Fibroblast of peridontal ligament (primary cell): ENCODE measurements around the gene PLK3.
"Not testable (repeated sequence)": the region's sequence is repeated elsewhere in the genome, so short reads cannot be mapped to it uniquely, and the experiment has no call there.

Source experiments
- DNase-seq: peaks from one replicate; pipeline ENCODE4 v3.0.0-alpha.2; 2010; ENCODE audit errors: extremely low read depth

The PLK3 gene

DNA sequence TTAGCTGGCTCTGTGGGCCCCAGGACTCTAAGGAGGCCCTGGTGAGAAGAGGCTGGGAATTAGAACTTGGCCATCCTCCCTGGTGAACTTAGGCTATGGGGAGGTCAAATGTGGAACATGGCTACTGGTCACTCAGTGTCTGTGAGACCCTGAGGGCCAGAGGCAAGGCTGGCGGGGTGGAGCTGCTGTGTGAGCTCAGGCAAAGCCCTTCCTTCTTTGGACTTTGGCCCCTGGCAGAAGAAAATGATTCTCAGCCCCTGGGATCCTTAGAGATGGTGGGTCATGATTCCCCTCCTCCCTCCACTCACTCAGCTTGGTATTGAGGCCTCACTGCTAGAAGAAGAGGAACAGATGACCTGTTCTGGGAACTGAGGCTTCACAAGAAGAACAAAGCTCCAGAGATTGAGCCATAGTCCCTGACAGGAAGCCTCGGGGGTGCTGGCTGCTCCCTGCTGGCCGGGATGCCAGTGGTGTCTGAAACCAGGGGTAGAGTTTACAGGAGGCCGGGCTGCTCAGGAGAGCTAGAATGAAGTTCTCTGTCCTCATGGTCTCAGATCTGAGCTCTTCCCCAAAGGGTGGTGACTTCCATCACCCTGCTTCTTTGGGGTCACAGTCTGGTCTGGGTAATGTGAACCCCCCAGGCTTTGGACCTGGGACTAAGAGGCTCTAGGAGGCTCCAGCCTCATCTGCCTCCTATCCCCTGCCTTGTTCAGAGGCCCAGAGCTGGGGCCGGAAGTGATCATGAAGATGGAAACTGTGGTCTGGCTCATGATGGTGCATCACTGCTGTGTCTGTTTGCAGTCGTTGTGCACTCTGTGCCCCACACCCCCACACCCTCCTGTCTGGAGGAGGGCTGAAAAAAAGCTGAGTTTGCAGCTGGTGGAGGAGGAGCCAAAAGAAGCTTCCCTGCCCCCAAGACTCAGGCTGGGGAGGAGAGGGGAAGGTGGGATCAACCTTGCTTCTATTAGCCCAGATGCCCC is 9.1 kb downstream of the PLK3 start:
- DNase-seq, result peak; percentile 49

GRCh38 chr1:44810101-44810761 is 10.1 kb downstream of the PLK3 start:
- DNase-seq, result no peak

- not testable (repeated sequence) for DNase-seq
Observed at GRCh38 chr1:44810762-44811105, 10.6 kb downstream of the PLK3 start.

DNA sequence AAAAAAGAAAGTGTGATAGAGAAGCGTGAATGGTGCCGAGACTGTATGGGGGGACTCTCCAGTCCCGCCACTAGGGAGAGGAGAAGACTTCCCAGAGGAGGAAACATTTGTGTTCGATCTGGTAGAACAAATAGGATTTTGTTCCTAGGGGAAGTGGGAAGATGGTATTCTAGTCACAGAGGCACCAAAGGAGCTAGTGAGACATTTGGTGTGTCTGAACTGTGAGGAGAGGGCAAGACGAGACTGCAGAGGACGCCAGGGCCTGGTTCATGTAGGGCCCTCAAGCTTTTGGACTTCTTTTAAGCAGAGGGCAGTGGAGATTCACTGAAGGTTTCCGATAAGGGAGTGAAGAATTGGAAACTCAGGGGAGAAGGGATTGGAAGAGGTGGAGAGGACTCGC is 11.1 kb downstream of the PLK3 start:
- DNase-seq, result no peak

- no peak for DNase-seq
Observed at GRCh38 chr1:44812822-44813543, 12.8 kb downstream of the PLK3 start.

DNA sequence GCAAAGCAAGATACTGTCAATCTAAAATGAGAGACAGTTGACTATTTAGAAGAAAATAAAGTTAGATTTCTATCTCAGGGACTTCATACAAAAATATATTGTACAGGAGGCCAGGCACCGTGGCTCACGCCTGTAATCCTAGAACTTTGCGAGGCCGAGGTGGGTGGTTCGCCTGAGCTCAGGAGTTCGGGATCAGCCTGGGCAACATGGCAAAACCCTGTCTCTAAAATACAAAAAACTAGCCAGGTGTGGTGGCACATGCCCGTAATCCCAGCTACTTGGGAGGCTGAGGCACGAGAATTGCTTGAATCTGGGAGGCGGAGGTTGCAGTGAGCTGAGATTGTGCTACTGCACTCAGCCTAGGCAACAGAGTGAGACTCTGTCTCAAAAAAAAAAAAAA is 15.7 kb downstream of the PLK3 start:
- not testable (repeated sequence) for DNase-seq

- no peak for DNase-seq
Observed at GRCh38 chr1:44817307-44817706, 17.1 kb downstream of the PLK3 start.

DNA sequence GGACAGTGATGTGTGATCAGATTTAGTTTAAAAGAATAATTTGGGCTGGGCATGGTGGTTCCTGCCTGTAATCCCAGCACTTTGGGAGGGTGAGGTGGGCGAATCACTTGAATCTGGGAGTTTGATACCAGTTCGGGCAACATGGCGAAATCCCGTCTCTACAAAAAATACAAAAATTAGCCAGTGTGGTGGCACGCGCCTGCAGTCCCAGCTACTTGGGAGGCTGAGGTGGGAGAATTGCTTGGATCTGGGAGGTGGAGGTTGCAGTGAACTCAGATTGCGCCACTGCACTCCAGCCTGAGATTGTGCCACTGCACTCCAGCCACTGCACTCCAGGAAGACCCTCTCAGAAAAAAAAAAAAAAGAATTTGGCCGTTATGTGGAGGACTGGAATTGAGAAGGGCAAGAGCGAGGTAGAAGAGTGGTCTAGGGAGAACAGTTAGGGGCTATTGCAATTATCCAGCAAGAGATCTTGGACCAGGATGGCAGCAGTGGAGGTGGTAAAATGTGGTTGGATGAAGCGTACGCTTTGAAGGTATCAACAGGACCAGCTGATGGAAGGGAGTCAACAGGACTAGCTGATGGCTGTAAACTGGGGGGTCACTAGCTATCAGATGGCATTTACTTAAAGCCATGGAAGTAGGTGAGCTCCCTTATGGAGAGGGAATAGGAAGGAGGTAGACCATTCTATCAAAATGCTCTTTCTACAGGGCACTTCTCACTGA is 17.8 kb downstream of the PLK3 start:
- DNase-seq, result no peak

DNA sequence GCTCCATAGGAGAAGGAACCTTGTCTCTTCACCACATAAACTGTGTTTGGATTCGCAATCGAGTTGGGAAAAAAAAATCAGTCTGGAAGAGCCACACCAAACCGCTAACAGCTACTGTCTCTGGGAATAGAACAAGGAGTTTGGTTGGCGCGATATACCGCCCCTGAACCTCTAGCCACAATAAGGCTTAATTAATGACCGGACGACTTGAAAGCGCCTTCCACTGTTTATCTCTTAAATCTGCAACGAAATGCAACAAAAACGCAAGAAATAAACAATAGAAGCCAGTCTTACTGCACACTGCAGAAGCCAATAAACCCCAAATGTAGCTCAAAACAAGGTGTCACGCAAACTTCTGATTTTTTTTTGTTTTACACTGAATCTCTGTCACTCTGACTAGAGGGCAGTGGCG is 19.0 kb downstream of the PLK3 start:
- peak; percentile 69 for DNase-seq

DNA sequence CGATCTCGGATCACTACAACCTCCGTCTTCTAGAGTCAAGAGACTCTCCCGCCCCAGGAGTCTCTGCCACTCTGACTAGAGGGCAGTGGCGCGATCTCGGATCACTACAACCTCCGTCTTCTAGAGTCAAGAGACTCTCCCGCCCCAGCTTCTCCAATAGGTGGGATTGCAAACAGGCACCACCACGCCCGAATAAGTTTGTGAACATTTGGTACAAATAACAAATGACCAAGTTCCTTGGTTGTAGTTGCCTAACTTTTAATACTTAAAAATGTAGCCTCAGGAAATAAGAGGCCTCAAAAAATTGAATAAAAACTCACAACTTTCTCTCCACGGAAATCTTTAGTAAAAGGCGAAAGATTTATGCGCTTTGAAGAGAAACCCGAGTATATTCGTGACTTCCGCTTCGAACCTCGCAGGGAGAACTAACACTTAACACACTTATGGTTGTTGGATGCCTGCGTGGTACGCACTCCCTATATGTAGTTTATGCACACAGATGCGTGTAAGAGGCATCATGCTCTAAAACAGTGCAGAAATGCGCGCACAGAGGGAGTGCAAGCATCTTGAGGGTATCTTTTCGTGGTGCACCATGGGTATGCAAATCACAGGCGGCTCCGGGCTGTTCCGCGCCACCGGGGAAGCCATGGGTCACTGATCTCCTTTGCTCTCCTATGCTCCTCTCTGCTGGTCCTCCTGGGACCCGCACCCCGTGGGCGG is 19.6 kb downstream of the PLK3 start:
- peak; percentile 76 for DNase-seq

GRCh38 chr1:44820328-44821239 is 20.4 kb downstream of the PLK3 start:
- no peak for DNase-seq

DNA sequence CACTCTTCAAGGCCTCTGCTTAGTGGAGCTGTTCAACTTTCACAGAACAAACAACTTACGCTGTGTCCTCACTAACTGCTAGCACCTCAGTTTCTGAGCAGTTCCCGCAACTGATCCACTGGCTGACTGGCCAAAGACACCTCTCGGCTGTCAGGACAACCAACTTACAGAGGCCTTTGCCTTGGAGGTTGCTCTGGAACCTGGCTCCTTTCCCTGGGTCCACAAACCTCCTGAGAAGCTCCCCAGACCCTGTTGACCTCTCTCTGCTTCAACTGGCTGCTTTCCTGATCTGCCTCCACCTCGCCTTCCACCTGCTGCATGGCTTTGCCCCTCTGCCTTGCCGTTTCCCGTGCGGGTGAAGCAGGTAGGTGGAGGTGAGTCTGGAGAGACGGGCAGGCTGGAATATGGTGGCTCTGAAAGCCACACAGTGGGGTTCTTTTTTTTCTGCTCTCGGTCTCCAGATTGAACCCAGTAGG is 21.1 kb downstream of the PLK3 start:
- no peak for DNase-seq

- DNase-seq, result no peak
Observed at GRCh38 chr1:44822131-44822701, 22.0 kb downstream of the PLK3 start.

- no peak for DNase-seq
Observed at GRCh38 chr1:44822981-44823451, 22.8 kb downstream of the PLK3 start.

DNA sequence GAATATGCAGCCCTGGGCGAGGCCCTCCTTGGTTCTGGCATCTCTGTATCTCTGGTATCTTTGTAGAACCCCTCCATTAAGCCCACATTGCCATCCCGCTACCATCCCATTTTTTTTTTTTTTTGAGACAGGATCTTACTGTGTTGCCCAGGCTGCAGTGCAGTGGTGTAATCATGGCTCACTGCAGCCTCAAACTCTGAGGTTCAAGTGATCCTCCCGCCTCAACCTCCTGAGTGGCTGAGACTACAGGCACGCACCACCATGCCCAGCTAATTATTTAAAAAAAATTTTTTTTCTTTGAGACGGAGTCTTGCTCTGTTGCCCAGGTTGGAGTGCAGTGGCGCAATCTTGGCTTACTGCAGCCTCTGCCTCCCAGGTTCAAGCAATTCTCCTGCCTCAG is 24.2 kb downstream of the PLK3 start:
- DNase-seq, result not testable (repeated sequence)

GRCh38 chr1:44826375-44827196 is 26.4 kb downstream of the PLK3 start:
- no peak for DNase-seq

- DNase-seq, result no peak
Observed at GRCh38 chr1:44827197-44828002, 27.2 kb downstream of the PLK3 start.
